ENCODE measurements around the gene DCDC2.
"Not testable (repeated sequence)": the region's sequence is repeated elsewhere in the genome, so short reads cannot be mapped to it uniquely, and the experiment has no call there.

DCDC2 gene

GRCh38 chr6:24207413-24207812 is 150.4 kb downstream of the DCDC2 start:
- no peak for DNase-seq

- DNase-seq = peak; percentile 26
These were observed 152.8 kb downstream of the DCDC2 start for GRCh38 chr6:24205020-24205492.

- not testable (repeated sequence) for DNase-seq
These were observed 153.7 kb downstream of the DCDC2 start for GRCh38 chr6:24204113-24204512.

- no peak for DNase-seq
These were observed 160.0 kb downstream of the DCDC2 start for GRCh38 chr6:24197892-24198291.

GRCh38 chr6:24195836-24196597 is 161.8 kb downstream of the DCDC2 start:
- DNase-seq = no peak

- DNase-seq = no peak
These were observed 162.7 kb downstream of the DCDC2 start for GRCh38 chr6:24194978-24195700.

- DNase-seq = no peak
These were observed 164.5 kb downstream of the DCDC2 start for GRCh38 chr6:24193364-24193763.

GRCh38 chr6:24191346-24191745 is 166.5 kb downstream of the DCDC2 start:
- DNase-seq = no peak

- no peak for DNase-seq
These were observed 169.2 kb downstream of the DCDC2 start for GRCh38 chr6:24188578-24189080.

GRCh38 chr6:24187965-24188577 is 169.8 kb downstream of the DCDC2 start:
- DNase-seq = no peak

- DNase-seq = no peak
These were observed 171.5 kb downstream of the DCDC2 start for GRCh38 chr6:24186349-24186748.

- no peak for DNase-seq
These were observed 174.3 kb downstream of the DCDC2 start for GRCh38 chr6:24183584-24183983.

GRCh38 chr6:24157886-24158285 is 200.0 kb downstream of the DCDC2 start:
- DNase-seq = no peak

GRCh38 chr6:24154121-24154520 is 203.7 kb downstream of the DCDC2 start:
- no peak for DNase-seq

GRCh38 chr6:24152014-24152413 is 205.8 kb downstream of the DCDC2 start:
- DNase-seq = no peak

GRCh38 chr6:24149836-24150235 is 208.0 kb downstream of the DCDC2 start:
- DNase-seq = no peak

- DNase-seq = no peak
These were observed 208.6 kb downstream of the DCDC2 start for GRCh38 chr6:24149296-24149695.

- no peak for DNase-seq
These were observed 209.2 kb downstream of the DCDC2 start for GRCh38 chr6:24148684-24149083.

- DNase-seq = no peak
These were observed 209.7 kb downstream of the DCDC2 start for GRCh38 chr6:24148154-24148570.

GRCh38 chr6:24147511-24148153 is 210.2 kb downstream of the DCDC2 start:
- no peak for DNase-seq

GRCh38 chr6:24146871-24147270 is 211.0 kb downstream of the DCDC2 start:
- DNase-seq = no peak

GRCh38 chr6:24145690-24146131 is 212.1 kb downstream of the DCDC2 start:
- DNase-seq = no peak

- DNase-seq = not testable (repeated sequence)
These were observed 215.1 kb downstream of the DCDC2 start for GRCh38 chr6:24142733-24143132.

Data from NCI-H1417 treated with DMSO at 0.1 percent for 48 hours (cell line).